Activated naive CD8-positive, alpha-beta T cell treated with anti-CD3 and anti-CD28 coated beads for 36 hours (primary cell): Measurements from ENCODE around the gene KCNT2. TPM values are rescaled to one million over a fixed set of nuclear protein-coding genes. Genes with fewer than 3 reads are reported as not detected.

Experiments used
- DNase-seq: peaks from one replicate; pipeline ENCODE4 v3.0.0; 2021
- H3K27ac Mint-ChIP-seq: one replicate; pipeline ENCODE4 v1.8.0; 2022; ENCODE audit warnings: mild to moderate bottlenecking, moderate library complexity, mixed read lengths
- H3K27me3 Mint-ChIP-seq: one replicate; pipeline ENCODE4 v1.8.0; 2022; ENCODE audit warnings: mild to moderate bottlenecking, mixed read lengths
- H3K36me3 Mint-ChIP-seq: one replicate; pipeline ENCODE4 v1.8.0; 2021; ENCODE audit warnings: mild to moderate bottlenecking, mixed read lengths
- H3K4me1 Mint-ChIP-seq: one replicate; pipeline ENCODE4 v1.8.0; 2021; ENCODE audit warnings: mixed read lengths
- H3K4me3 Mint-ChIP-seq: one replicate; pipeline ENCODE4 v1.8.0; 2022; ENCODE audit warnings: mild to moderate bottlenecking, moderate library complexity, mixed read lengths
- H3K9me3 Mint-ChIP-seq: one replicate; pipeline ENCODE4 v1.8.0; 2022; ENCODE audit warnings: mixed read lengths
- total RNA-seq, 2 experiments: library from RNA; stranded (reverse); gene quantifications; one replicate each; pipeline ENCODE4 v1.2.3, GENCODE V29; 2021

KCNT2 gene
- total RNA-seq, 2 experiments from 2014 or later = not detected

DNA sequence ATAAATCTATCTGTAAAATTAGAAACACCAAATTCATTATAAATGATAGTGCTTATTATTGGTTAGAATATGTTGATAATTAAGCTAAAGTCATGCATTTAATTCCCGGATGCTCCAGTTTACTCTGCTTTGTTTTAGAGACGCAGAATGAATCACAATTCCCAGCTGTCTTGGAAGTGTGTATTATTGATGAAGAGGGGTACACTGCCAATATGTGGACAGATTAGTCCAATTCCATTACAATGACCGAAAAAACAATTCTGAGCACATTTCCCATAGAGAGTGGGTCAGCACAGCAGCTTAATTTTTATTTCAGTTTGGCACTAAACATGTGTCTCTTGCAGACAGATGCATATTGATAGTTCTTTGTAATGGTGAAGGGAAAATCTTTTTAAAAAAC lies 146.7 kb downstream of the KCNT2 start:
- Mint-ChIP-seq H3K4me1 (no peaks in the 10 kb centered on the region), H3K27me3 (no peaks in the 10 kb centered on the region), H3K36me3 (no peaks in the 10 kb centered on the region), H3K9me3 (no peaks in the 10 kb centered on the region), H3K27ac (no peak overlapping the region), H3K4me3 (no peak overlapping the region)
- no peak for DNase-seq

DNA sequence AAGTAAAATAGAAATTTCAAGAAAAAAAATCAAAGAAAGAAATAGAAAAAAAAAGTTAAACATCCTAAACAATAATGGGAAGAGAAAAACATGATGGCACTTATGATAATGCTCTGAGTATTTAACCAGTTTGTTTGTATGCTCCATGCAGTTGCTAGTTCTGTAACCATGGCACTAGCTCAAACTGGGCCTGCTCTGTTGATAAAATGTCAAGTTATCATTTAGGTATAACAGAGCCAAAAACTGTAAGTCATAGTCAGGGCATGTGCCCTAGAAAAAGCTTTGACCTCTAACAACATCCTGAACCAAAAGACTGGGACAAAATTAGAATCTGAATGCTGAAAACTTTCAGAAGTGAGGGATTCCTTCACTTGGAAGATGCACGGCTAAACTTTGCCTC lies 148.9 kb downstream of the KCNT2 start:
- no peaks in the 10 kb centered on the region for H3K36me3 Mint-ChIP-seq
- no peak overlapping the region for H3K27ac Mint-ChIP-seq
- DNase-seq = no peak
- H3K4me3 Mint-ChIP-seq = no peak overlapping the region
- no peaks in the 10 kb centered on the region for H3K4me1 Mint-ChIP-seq
- H3K9me3 Mint-ChIP-seq = no peaks in the 10 kb centered on the region
- H3K27me3 Mint-ChIP-seq = no peaks in the 10 kb centered on the region

DNA sequence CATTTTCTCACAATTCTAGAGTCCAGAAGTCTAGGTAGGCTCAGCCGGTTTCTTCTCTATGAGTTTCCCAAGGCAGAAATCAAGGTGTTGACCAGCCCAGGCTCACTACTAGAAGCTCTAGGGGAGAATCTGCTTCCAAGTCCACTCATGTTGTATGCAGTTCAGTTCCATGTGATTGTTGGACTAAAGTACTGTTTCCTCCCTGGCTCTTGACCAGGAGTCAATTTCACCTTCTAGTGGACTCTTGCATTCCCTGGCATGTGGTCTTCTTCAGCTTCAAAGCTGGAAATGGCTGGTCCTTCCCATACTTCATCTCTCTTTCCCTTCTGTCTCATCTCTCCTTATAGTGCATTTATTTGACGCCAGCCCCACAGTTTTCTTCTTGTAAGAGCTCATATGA lies 153.4 kb downstream of the KCNT2 start:
- no peak for DNase-seq
- Mint-ChIP-seq H3K4me3 (no peak overlapping the region), H3K27ac (no peak overlapping the region), H3K4me1 (no peaks in the 10 kb centered on the region), H3K9me3 (no peaks in the 10 kb centered on the region), H3K36me3 (no peaks in the 10 kb centered on the region), H3K27me3 (no peaks in the 10 kb centered on the region)

GRCh38 chr1:196451103-196451502 lies 157.1 kb downstream of the KCNT2 start:
- no peaks in the 10 kb centered on the region for H3K27me3 Mint-ChIP-seq
- no peaks in the 10 kb centered on the region for H3K9me3 Mint-ChIP-seq
- H3K36me3 Mint-ChIP-seq = no peaks in the 10 kb centered on the region
- H3K4me3 Mint-ChIP-seq = no peak overlapping the region
- H3K4me1 Mint-ChIP-seq = no peaks in the 10 kb centered on the region
- H3K27ac Mint-ChIP-seq = no peak overlapping the region
- no peak for DNase-seq

- no peak for DNase-seq
- Mint-ChIP-seq H3K4me1 (no peaks in the 10 kb centered on the region), H3K9me3 (no peaks in the 10 kb centered on the region), H3K27ac (no peak overlapping the region), H3K36me3 (no peaks in the 10 kb centered on the region), H3K4me3 (no peak overlapping the region), H3K27me3 (no peaks in the 10 kb centered on the region)
These were observed 157.8 kb downstream of the KCNT2 start for GRCh38 chr1:196450143-196451095.

DNA sequence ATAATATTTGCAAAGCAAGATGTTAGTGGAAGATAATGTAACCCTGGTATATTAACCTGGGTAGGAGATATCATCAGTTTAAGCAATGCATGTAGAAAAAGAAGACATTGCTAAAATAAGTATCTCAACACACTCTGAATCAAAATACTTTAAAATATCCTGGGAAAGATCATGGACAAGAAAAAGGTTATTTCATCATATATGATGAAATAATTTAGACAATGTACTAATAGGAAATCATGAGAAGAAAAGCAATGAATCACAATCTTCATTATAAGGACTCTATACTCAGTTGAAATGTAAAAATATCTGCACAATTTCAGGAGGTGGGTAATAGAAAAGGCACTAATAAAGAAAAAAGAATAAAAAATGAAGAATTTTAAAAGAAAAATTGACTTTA lies 158.8 kb downstream of the KCNT2 start:
- no peak for DNase-seq
- Mint-ChIP-seq H3K9me3 (no peaks in the 10 kb centered on the region), H3K4me3 (no peak overlapping the region), H3K27ac (no peak overlapping the region), H3K36me3 (no peaks in the 10 kb centered on the region), H3K4me1 (no peaks in the 10 kb centered on the region), H3K27me3 (no peaks in the 10 kb centered on the region)

DNA sequence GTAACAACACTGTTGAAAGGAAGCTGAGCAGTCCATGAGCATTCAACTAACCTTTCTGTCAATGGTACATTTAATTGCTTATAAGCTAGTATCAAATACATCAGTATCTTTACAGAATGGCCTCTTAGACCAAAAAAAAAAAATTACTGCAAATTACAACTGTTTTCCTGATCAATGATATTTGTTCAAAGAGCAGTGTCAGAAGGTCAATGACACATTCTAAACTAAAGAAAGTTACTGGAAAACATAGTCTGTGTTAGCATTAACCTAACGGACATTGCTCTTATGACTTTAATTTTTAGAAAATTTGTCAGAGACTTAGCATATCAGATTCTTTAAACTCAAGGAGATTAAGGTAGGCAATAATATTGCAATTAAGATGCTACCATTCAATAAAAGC lies 162.5 kb downstream of the KCNT2 start:
- no peaks in the 10 kb centered on the region for H3K4me1 Mint-ChIP-seq
- H3K27me3 Mint-ChIP-seq = no peaks in the 10 kb centered on the region
- no peak overlapping the region for H3K27ac Mint-ChIP-seq
- H3K4me3 Mint-ChIP-seq = no peak overlapping the region
- no peaks in the 10 kb centered on the region for H3K9me3 Mint-ChIP-seq
- H3K36me3 Mint-ChIP-seq = no peaks in the 10 kb centered on the region
- no peak for DNase-seq

DNA sequence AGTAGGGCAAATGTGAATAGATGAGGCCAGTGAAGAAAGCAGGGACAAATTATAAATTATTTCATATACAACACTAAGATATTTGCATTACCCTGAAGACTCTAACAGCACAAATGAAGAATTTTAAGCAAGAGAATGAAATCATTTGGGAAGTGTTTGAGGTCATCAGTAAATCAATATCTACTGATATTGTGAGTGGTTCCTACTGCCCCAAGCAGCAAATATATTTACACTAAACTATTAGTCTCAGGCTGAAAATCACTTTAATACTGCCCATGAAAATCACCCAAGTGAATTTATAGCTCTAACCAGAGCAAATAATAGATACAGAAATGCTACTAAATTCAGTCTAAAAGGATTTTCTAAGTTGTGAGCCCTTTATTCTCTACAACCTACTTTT lies 163.6 kb downstream of the KCNT2 start:
- no peak overlapping the region for H3K4me3 Mint-ChIP-seq
- H3K4me1 Mint-ChIP-seq = no peaks in the 10 kb centered on the region
- no peaks in the 10 kb centered on the region for H3K27me3 Mint-ChIP-seq
- H3K36me3 Mint-ChIP-seq = no peaks in the 10 kb centered on the region
- H3K9me3 Mint-ChIP-seq = no peaks in the 10 kb centered on the region
- H3K27ac Mint-ChIP-seq = no peak overlapping the region
- DNase-seq = no peak

DNA sequence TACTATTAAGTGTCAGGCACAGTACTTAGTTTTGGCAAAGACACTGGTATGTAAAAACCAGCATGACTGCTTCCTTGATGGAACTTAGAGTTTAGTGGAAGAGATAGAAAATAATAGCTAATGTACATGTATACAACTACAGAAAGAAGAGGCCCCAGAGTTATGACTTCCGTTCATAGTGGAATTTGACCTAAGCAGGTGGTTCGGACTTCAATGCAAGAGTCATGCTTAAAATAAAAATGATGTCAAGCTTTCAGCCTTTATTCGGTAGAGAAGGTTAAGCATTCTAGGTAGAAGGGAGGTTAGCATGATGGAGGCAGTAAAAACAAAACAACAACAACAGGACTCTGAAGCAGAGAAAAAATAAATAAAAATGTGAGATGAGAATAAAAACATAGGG lies 165.9 kb downstream of the KCNT2 start:
- Mint-ChIP-seq H3K9me3 (no peaks in the 10 kb centered on the region), H3K4me3 (no peak overlapping the region), H3K4me1 (no peaks in the 10 kb centered on the region), H3K27ac (no peak overlapping the region), H3K27me3 (no peaks in the 10 kb centered on the region), H3K36me3 (no peaks in the 10 kb centered on the region)
- DNase-seq = no peak

- no peaks in the 10 kb centered on the region for H3K9me3 Mint-ChIP-seq
- no peaks in the 10 kb centered on the region for H3K36me3 Mint-ChIP-seq
- H3K4me3 Mint-ChIP-seq = no peak overlapping the region
- H3K27me3 Mint-ChIP-seq = no peaks in the 10 kb centered on the region
- no peak overlapping the region for H3K27ac Mint-ChIP-seq
- no peak for DNase-seq
- H3K4me1 Mint-ChIP-seq = no peaks in the 10 kb centered on the region
These were observed 167.5 kb downstream of the KCNT2 start for GRCh38 chr1:196440711-196441110.

- Mint-ChIP-seq H3K4me1 (no peaks in the 10 kb centered on the region), H3K9me3 (no peaks in the 10 kb centered on the region), H3K27me3 (no peaks in the 10 kb centered on the region), H3K36me3 (no peaks in the 10 kb centered on the region), H3K27ac (no peak overlapping the region), H3K4me3 (no peak overlapping the region)
- no peak for DNase-seq
These were observed 169.9 kb downstream of the KCNT2 start for GRCh38 chr1:196438329-196438728.

DNA sequence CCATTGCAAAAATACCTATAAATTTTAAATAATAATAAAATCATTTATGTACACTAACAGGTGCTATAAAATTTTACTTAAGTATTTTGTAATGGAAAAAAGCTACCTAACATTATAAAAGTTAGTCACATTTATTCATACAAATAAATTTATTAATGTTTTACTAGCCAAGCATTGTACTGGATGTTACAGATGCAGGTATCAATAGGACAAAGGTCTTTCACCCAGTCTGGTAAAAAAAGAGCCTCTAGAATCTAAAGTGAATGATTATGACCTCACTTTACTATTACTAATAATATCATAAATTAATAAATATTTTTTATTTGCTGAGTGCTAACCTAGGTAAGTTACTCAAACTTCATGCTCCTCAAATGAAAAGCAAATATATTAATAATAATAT lies 170.6 kb downstream of the KCNT2 start:
- H3K27ac Mint-ChIP-seq = no peak overlapping the region
- H3K9me3 Mint-ChIP-seq = no peaks in the 10 kb centered on the region
- no peak overlapping the region for H3K4me3 Mint-ChIP-seq
- no peak for DNase-seq
- H3K36me3 Mint-ChIP-seq = no peaks in the 10 kb centered on the region
- no peaks in the 10 kb centered on the region for H3K27me3 Mint-ChIP-seq
- H3K4me1 Mint-ChIP-seq = no peaks in the 10 kb centered on the region

- Mint-ChIP-seq H3K36me3 (no peaks in the 10 kb centered on the region), H3K4me1 (no peaks in the 10 kb centered on the region), H3K27me3 (no peaks in the 10 kb centered on the region), H3K27ac (no peak overlapping the region), H3K9me3 (no peaks in the 10 kb centered on the region), H3K4me3 (no peak overlapping the region)
- DNase-seq = no peak
These were observed 175.2 kb downstream of the KCNT2 start for GRCh38 chr1:196433000-196433399.

GRCh38 chr1:196427976-196428734 lies 180.1 kb downstream of the KCNT2 start:
- H3K27me3 Mint-ChIP-seq = no peaks in the 10 kb centered on the region

DNA sequence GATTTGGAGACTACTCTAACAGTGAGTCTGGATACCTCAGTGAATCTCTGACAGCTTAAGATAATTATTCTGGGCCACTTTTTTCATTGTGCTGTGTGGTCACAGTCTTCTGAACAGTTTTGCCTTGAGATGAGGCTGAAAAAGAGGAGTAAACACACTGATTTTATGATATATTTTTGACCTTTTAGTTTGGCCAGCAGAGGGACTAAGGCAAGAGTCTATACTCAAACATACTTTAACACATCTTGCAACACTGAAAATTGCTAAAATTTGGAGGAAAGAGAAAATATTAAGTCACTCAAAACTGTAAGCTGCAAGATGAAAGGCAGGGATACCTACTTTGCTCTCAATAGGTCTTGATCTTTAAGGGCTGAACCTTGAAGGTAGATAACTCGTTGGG lies 182.7 kb downstream of the KCNT2 start:
- Mint-ChIP-seq H3K4me1 (no peaks in the 10 kb centered on the region), H3K4me3 (no peak overlapping the region), H3K27me3 (no peaks in the 10 kb centered on the region), H3K9me3 (no peaks in the 10 kb centered on the region), H3K27ac (no peak overlapping the region), H3K36me3 (no peaks in the 10 kb centered on the region)
- no peak for DNase-seq

More at GRCh38 chr1:196427976-196428734, 180.1 kb downstream of the KCNT2 start:
- Mint-ChIP-seq H3K36me3 (no peaks in the 10 kb centered on the region), H3K27ac (no peak overlapping the region), H3K4me1 (no peaks in the 10 kb centered on the region), H3K4me3 (no peak overlapping the region), H3K9me3 (no peaks in the 10 kb centered on the region)
- no peak for DNase-seq

DNA sequence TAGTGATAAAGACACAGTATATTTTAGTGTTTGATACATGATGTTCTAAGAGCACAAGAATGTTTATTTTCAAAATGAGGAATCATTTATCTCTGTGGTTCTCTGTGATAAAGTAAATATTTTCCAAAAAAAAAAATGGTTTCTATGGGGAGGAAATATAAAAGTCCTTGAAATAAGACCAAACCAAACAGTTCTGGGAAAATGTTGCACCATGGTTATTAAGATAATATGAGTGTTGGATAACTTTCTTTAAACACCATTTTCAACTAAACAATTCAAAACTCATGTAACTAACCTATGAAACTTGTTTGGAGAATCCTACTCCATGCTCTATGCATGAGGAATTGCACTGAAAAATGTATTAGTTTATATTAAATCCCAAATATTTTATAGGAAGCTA lies 184.6 kb downstream of the KCNT2 start:
- no peak overlapping the region for H3K4me3 Mint-ChIP-seq
- no peaks in the 10 kb centered on the region for H3K9me3 Mint-ChIP-seq
- no peaks in the 10 kb centered on the region for H3K36me3 Mint-ChIP-seq
- DNase-seq = no peak
- no peak overlapping the region for H3K27ac Mint-ChIP-seq
- no peaks in the 10 kb centered on the region for H3K27me3 Mint-ChIP-seq
- no peaks in the 10 kb centered on the region for H3K4me1 Mint-ChIP-seq
